ENCODE measurements around the gene RAD50. TPM values are rescaled to one million over a fixed set of nuclear protein-coding genes. Genes with fewer than 3 reads are reported as not detected.
A peak's percentile ranks its signal among the peaks of the same experiment; 100 is the strongest.

RAD50 gene
- total and polyA plus RNA-seq, 7 donors, result 6.0 to 34.6 (median 20.0) TPM

GRCh38 chr5:132677682-132678400 lies 121.1 kb downstream of the RAD50 start:
- Histone ChIP-seq H3K27ac (peak overlapping the region in 1 of 4 donors; percentile 57), H3K27me3 (no peaks in the 10 kb centered on the region), H3K4me1 (peaks cover 0 to 28% (median 24%) of the 10 kb centered on the region in 4 donors), H3K9me3 (no peaks in the 10 kb centered on the region), H3K4me3 (no peak overlapping the region), H3K36me3 (no peaks in the 10 kb centered on the region)
- WGBS, 2 donors, result 91 to 95% methylated on average over 15 of the region's 15 CpGs
- intact Hi-C loops (cut with DNase I), result no loop called here
- DNase-seq, result no peak
- TF ChIP-seq POLR2A (IDR thresholded peaks at IDR 0.05), result no peak
- no peak for TF ChIP-seq CTCF (IDR thresholded peaks at IDR 0.05)
- TF ChIP-seq EP300 (IDR thresholded peaks at IDR 0.05), result no peak
- no peak for TF ChIP-seq POLR2AphosphoS5 (IDR thresholded peaks at IDR 0.05)

- WGBS, 2 donors, result 97 to 99% methylated on average over 1 of the region's 1 CpG
These were observed 122.0 kb downstream of the RAD50 start for GRCh38 chr5:132678735-132679134.

GRCh38 chr5:132679166-132679565 lies 122.4 kb downstream of the RAD50 start:
- H3K4me1 ChIP-seq, result peaks cover 0 to 24% (median 21%) of the 10 kb centered on the region in 4 donors
- H3K27me3 ChIP-seq, result no peaks in the 10 kb centered on the region
- intact Hi-C loops (cut with DNase I), result no loop called here
- 94 to 95% methylated on average over 7 of the region's 7 CpGs for WGBS, 2 donors
- H3K9me3 ChIP-seq, result no peaks in the 10 kb centered on the region
- TF ChIP-seq EP300 (IDR thresholded peaks at IDR 0.05) (no peak), POLR2AphosphoS5 (IDR thresholded peaks at IDR 0.05) (no peak), CTCF (IDR thresholded peaks at IDR 0.05) (no peak), POLR2A (IDR thresholded peaks at IDR 0.05) (no peak)
- H3K36me3 ChIP-seq, result no peaks in the 10 kb centered on the region
- H3K4me3 ChIP-seq, result no peak overlapping the region
- DNase-seq, result no peak
- H3K27ac ChIP-seq, result no peak overlapping the region

More at GRCh38 chr5:132678735-132679134, 122.0 kb downstream of the RAD50 start:
- Histone ChIP-seq H3K9me3 (no peaks in the 10 kb centered on the region), H3K36me3 (no peaks in the 10 kb centered on the region), H3K27me3 (no peaks in the 10 kb centered on the region), H3K27ac (no peak overlapping the region), H3K4me3 (no peak overlapping the region), H3K4me1 (peaks cover 0 to 28% (median 24%) of the 10 kb centered on the region in 4 donors)
- TF ChIP-seq CTCF (IDR thresholded peaks at IDR 0.05) (no peak), EP300 (IDR thresholded peaks at IDR 0.05) (no peak), POLR2A (IDR thresholded peaks at IDR 0.05) (no peak), POLR2AphosphoS5 (IDR thresholded peaks at IDR 0.05) (no peak)
- no peak for DNase-seq
- intact Hi-C loops (cut with DNase I), result no loop called here

GRCh38 chr5:132679717-132680380 lies 123.1 kb downstream of the RAD50 start:
- WGBS, 2 donors, result 95 to 96% methylated on average over 15 of the region's 15 CpGs
- Histone ChIP-seq H3K4me3 (no peak overlapping the region), H3K9me3 (no peaks in the 10 kb centered on the region), H3K36me3 (no peaks in the 10 kb centered on the region), H3K4me1 (peaks cover 0 to 18% (median 15%) of the 10 kb centered on the region in 4 donors), H3K27me3 (no peaks in the 10 kb centered on the region), H3K27ac (no peak overlapping the region)
- no peak for TF ChIP-seq CTCF (IDR thresholded peaks at IDR 0.05)
- TF ChIP-seq POLR2AphosphoS5 (IDR thresholded peaks at IDR 0.05), result no peak
- DNase-seq, result no peak
- intact Hi-C loops (cut with DNase I), result no loop called here
